ENCODE data around the gene SYNE2. TPM values are rescaled to one million over a fixed set of nuclear protein-coding genes. Genes with fewer than 3 reads are reported as not detected.
"Not testable (repeated sequence)": the region's sequence is repeated elsewhere in the genome, so short reads cannot be mapped to it uniquely, and the experiment has no call there.

The SYNE2 gene
- total RNA-seq, 1 experiment from 2014 or later = 16.0 TPM

DNA sequence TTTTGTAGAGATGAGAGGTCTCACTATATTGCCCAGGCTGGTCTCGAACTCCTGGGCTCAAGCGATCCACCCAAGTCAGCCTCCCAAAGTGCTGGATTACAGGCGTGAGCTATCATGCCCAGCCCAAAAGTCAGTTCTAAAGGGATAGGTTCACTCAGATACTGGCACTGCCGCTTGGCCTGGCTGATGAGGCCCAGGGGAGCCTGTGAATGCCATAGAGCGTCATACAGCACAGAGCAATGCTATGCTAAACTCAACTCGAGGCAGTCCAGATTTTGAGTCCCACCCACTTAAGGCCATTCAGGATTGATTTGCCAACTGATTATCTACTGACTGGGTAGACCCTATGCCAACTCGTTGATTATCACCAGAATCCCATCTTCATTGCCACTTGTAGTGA, 262.0 kb downstream of the SYNE2 start:
- Histone ChIP-seq H3K9me3 (ENCODE audit: low read length) (no peaks in the 10 kb centered on the region), H3K27me3 (ENCODE audit: low read length) (no peaks in the 10 kb centered on the region), H3K9me2 (replicated peaks; ENCODE audit: low read length) (no peaks in the 10 kb centered on the region), H3K4me1 (ENCODE audit: insufficient read depth, low read length) (peaks cover 19% of the 10 kb centered on the region), H3K27ac (ENCODE audit: low read length) (no peak overlapping the region), H2AFZ (ENCODE audit: low read length) (no peak overlapping the region), H3K79me2 (ENCODE audit: low read length) (no peaks in the 10 kb centered on the region), H3K4me2 (ENCODE audit: low read length) (no peak overlapping the region), H3K36me3 (ENCODE audit: low read depth, low read length) (no peaks in the 10 kb centered on the region), H3K4me3 (ENCODE audit: low read length) (no peak overlapping the region), H4K20me1 (ENCODE audit: low read length) (no peaks in the 10 kb centered on the region), H3F3A (ENCODE audit: low read length, unreplicated experiment) (no peaks in the 10 kb centered on the region), H3K9ac (ENCODE audit: low read length) (no peak overlapping the region)
- ChIA-PET POLR2A (ENCODE audit: unreplicated experiment) (no interaction called here), CTCF (no interaction called here)
- TF ChIP-seq, protein P1, sequence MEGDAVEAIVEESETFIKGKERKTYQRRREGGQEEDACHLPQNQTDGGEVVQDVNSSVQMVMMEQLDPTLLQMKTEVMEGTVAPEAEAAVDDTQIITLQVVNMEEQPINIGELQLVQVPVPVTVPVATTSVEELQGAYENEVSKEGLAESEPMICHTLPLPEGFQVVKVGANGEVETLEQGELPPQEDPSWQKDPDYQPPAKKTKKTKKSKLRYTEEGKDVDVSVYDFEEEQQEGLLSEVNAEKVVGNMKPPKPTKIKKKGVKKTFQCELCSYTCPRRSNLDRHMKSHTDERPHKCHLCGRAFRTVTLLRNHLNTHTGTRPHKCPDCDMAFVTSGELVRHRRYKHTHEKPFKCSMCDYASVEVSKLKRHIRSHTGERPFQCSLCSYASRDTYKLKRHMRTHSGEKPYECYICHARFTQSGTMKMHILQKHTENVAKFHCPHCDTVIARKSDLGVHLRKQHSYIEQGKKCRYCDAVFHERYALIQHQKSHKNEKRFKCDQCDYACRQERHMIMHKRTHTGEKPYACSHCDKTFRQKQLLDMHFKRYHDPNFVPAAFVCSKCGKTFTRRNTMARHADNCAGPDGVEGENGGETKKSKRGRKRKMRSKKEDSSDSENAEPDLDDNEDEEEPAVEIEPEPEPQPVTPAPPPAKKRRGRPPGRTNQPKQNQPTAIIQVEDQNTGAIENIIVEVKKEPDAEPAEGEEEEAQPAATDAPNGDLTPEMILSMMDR (conservative IDR thresholded peaks at IDR 0.05; ENCODE audit: low read depth, low read length) = no peak
- TF ChIP-seq EZH2phosphoT487 (IDR thresholded peaks at IDR 0.05; ENCODE audit: borderline replicate concordance, low read length) (no peak), EZH2 (IDR thresholded peaks at IDR 0.05; ENCODE audit: low read length, unreplicated experiment) (no peak)
- no TSS peak for BruUV-seq (replicated peaks)
- ATAC-seq = no peak
- intact Hi-C loops (cut with micrococcal nuclease) = no loop called here
- DNase-seq = no peak

DNA sequence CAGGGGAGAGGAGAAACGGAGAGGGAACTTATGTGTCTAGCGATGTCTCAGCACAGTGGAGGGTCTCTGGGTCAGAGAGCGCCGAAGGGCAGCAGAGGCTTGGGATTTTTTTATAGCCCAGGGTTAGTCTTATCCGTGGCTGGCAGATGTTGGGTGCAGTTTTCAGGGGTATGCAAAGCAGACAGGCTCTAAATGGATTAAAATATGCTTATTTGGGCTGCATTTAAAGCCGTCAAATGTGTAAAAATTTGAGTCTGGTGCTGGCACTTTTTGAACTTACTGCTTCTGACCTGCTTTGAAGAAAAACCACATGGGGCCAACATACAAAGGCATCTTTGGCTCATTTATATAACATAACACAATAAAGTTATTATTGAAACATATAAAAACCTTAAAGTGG, 262.6 kb downstream of the SYNE2 start:
- Histone ChIP-seq H3K9ac (ENCODE audit: low read length) (no peak overlapping the region), H3F3A (ENCODE audit: low read length, unreplicated experiment) (no peaks in the 10 kb centered on the region), H4K20me1 (ENCODE audit: low read length) (no peaks in the 10 kb centered on the region), H3K4me1 (ENCODE audit: insufficient read depth, low read length) (peaks cover 19% of the 10 kb centered on the region), H3K36me3 (ENCODE audit: low read depth, low read length) (no peaks in the 10 kb centered on the region), H3K27me3 (ENCODE audit: low read length) (no peaks in the 10 kb centered on the region), H2AFZ (ENCODE audit: low read length) (no peak overlapping the region), H3K27ac (ENCODE audit: low read length) (no peak overlapping the region), H3K4me2 (ENCODE audit: low read length) (no peak overlapping the region), H3K9me3 (ENCODE audit: low read length) (no peaks in the 10 kb centered on the region), H3K9me2 (replicated peaks; ENCODE audit: low read length) (no peaks in the 10 kb centered on the region), H3K79me2 (ENCODE audit: low read length) (no peaks in the 10 kb centered on the region), H3K4me3 (ENCODE audit: low read length) (no peak overlapping the region)
- TF ChIP-seq EZH2phosphoT487 (IDR thresholded peaks at IDR 0.05; ENCODE audit: borderline replicate concordance, low read length) (no peak), EZH2 (IDR thresholded peaks at IDR 0.05; ENCODE audit: low read length, unreplicated experiment) (no peak)
- TF ChIP-seq, protein P1 (conservative IDR thresholded peaks at IDR 0.05; ENCODE audit: low read depth, low read length) = no peak
- ATAC-seq (no peak), DNase-seq (no peak)
- intact Hi-C loops (cut with micrococcal nuclease) = no loop called here
- no TSS peak for BruUV-seq (replicated peaks)
- CTCF ChIA-PET = no interaction called here
- POLR2A ChIA-PET (ENCODE audit: unreplicated experiment) = no interaction called here

DNA sequence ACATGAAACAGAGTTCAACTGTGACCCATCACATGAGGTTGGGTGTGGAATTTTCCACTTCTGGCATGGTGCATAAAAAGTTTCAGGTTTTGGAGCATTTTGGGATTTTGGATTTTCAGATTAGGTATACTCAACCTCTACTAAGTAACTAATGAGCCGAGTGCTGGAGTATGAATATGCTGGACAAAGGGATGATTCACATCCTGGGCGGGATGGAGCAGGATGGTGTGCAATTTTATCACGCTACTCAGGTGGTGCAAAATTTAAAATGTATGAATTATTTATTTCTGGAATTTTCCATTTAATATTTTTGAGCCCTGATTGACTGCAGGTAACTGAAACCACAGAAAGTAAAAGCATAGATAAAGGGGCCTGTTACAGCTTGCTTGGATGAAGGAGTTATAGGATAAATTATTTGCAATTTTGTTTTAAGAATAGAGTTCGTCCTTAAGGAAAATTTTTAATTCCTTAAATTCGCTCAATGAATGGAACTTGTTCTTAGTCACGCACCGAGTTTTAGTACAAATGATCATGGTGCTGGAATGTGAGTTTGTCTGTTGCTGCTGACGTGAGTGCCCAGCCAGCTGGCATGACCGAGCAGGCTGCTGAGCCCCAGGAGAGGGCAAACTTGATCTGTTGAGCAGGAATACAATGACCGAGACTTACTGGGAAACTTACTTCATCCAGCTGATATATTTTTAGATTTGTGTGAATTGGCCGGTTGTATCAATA, 265.0 kb downstream of the SYNE2 start:
- POLR2A ChIA-PET (ENCODE audit: unreplicated experiment) = no interaction called here
- Histone ChIP-seq H3K4me1 (ENCODE audit: insufficient read depth, low read length) (peaks cover 14% of the 10 kb centered on the region), H3K4me3 (ENCODE audit: low read length) (no peak overlapping the region), H4K20me1 (ENCODE audit: low read length) (no peaks in the 10 kb centered on the region), H3K27ac (ENCODE audit: low read length) (peak overlapping the region; percentile 75), H3K36me3 (ENCODE audit: low read depth, low read length) (no peaks in the 10 kb centered on the region), H3F3A (ENCODE audit: low read length, unreplicated experiment) (no peaks in the 10 kb centered on the region), H3K27me3 (ENCODE audit: low read length) (no peaks in the 10 kb centered on the region), H3K9me2 (replicated peaks; ENCODE audit: low read length) (no peaks in the 10 kb centered on the region), H3K9ac (ENCODE audit: low read length) (peak overlapping the region; percentile 17; the same call in 1 of the 2 replicates), H3K9me3 (ENCODE audit: low read length) (no peaks in the 10 kb centered on the region), H2AFZ (ENCODE audit: low read length) (peak overlapping the region; percentile 63; the same call in 1 of the 2 replicates), H3K79me2 (ENCODE audit: low read length) (no peaks in the 10 kb centered on the region), H3K4me2 (ENCODE audit: low read length) (peak overlapping the region; percentile 51)
- DNase-seq (peak; percentile 69), ATAC-seq (peak; percentile 99)
- TF ChIP-seq EZH2 (IDR thresholded peaks at IDR 0.05; ENCODE audit: low read length, unreplicated experiment) = no peak
- TF ChIP-seq EZH2phosphoT487 (IDR thresholded peaks at IDR 0.05; ENCODE audit: borderline replicate concordance, low read length) = no peak
- TF ChIP-seq, protein P1 (conservative IDR thresholded peaks at IDR 0.05; ENCODE audit: low read depth, low read length) = 0 out of 2 replicates have a peak, but pooled peaks have one; percentile 16
- no TSS peak for BruUV-seq (replicated peaks)
- CTCF ChIA-PET = interaction anchor here (0.7 kb wide), 1 partner anchor 185 kb away, joined by 3 read pairs; no protein-coding TSS in a partner anchor
- intact Hi-C loops (cut with micrococcal nuclease) = loop anchor here (2.0 kb wide), 1 partner anchor 29 kb away; no protein-coding TSS in a partner anchor

DNA sequence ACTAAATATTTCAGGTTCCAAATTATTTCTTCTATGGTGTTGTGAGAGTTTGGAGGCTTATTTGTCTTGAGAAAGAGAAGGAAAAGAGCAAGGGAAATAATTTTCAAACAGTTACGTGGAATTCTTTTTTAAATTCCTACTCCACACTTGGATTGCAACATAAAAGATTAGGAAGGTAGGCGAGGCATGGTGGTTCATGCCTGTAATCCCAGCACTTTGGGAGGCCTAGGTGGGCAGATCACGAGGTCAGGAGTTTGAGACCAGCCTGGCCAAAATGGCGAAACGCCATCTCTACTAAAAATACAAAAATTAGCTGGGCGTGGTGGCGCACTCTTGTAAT, 265.6 kb downstream of the SYNE2 start:
- BruUV-seq (replicated peaks); H3K36me3 ChIP-seq (ENCODE audit: low read depth, low read length); H3K9me2 ChIP-seq (replicated peaks; ENCODE audit: low read length); H3K4me3 ChIP-seq (ENCODE audit: low read length); DNase-seq; ATAC-seq; H3F3A ChIP-seq (ENCODE audit: low read length, unreplicated experiment); H4K20me1 ChIP-seq (ENCODE audit: low read length); H3K27me3 ChIP-seq (ENCODE audit: low read length); CTCF ChIA-PET; H3K9me3 ChIP-seq (ENCODE audit: low read length); POLR2A ChIA-PET (ENCODE audit: unreplicated experiment); intact Hi-C loops (cut with micrococcal nuclease); H3K79me2 ChIP-seq (ENCODE audit: low read length): not testable (repeated sequence)
- Histone ChIP-seq H2AFZ (ENCODE audit: low read length) (peak overlapping the region; percentile 63; the same call in 1 of the 2 replicates), H3K4me1 (ENCODE audit: insufficient read depth, low read length) (peaks cover 13% of the 10 kb centered on the region), H3K4me2 (ENCODE audit: low read length) (peak overlapping the region; percentile 51), H3K27ac (ENCODE audit: low read length) (peak overlapping the region; percentile 75), H3K9ac (ENCODE audit: low read length) (peak overlapping the region; percentile 17; the same call in 1 of the 2 replicates)

Measured in PC-3 (cell line).